ENCODE results near the gene PTK7.

Gene PTK7

GRCh38 chr6:43205849-43206248, 129.7 kb downstream of the PTK7 start:
- no peaks in the 10 kb centered on the region for H3K27me3 ChIP-seq
- peaks cover 52% of the 10 kb centered on the region for H3K36me3 ChIP-seq
- no peak for TF ChIP-seq CTCF (IDR thresholded peaks at IDR 0.05)
- no peak overlapping the region for H3K27ac ChIP-seq
- no peak overlapping the region for H3K4me3 ChIP-seq (ENCODE audit: low read depth in 1 of 2, low read length in 1 of 2)
- H3K9me3 ChIP-seq, result no peaks in the 10 kb centered on the region
- no peaks in the 10 kb centered on the region for H3K4me1 ChIP-seq (ENCODE audit: control insufficient read depth in 1 of 2, insufficient read depth in 1 of 2, low read depth in 1 of 2, low read length in 1 of 2)

GRCh38 chr6:43207286-43207685, 131.2 kb downstream of the PTK7 start:
- Histone ChIP-seq H3K27ac (no peak overlapping the region), H3K9me3 (no peaks in the 10 kb centered on the region)
- TF ChIP-seq CTCF (IDR thresholded peaks at IDR 0.05), result no peak

More at GRCh38 chr6:43207286-43207685, 131.2 kb downstream of the PTK7 start:
- H3K27me3 ChIP-seq, result no peaks in the 10 kb centered on the region
- no peaks in the 10 kb centered on the region for H3K4me1 ChIP-seq (ENCODE audit: control insufficient read depth in 1 of 2, insufficient read depth in 1 of 2, low read depth in 1 of 2, low read length in 1 of 2)
- no peak overlapping the region for H3K4me3 ChIP-seq (ENCODE audit: low read depth in 1 of 2, low read length in 1 of 2)
- H3K36me3 ChIP-seq, result peaks cover 46% of the 10 kb centered on the region

Measured in neutrophil (primary cell).